Measurements from ENCODE around the gene CLIP2.
"Not testable (repeated sequence)": the region's sequence is repeated elsewhere in the genome, so short reads cannot be mapped to it uniquely, and the experiment has no call there.

Gene CLIP2

GRCh38 chr7:74300926-74301325 lies 11.7 kb downstream of the CLIP2 start:
- DNase-seq = no peak

GRCh38 chr7:74302745-74303221 lies 13.6 kb downstream of the CLIP2 start:
- no peak for DNase-seq

GRCh38 chr7:74304550-74304949 lies 15.3 kb downstream of the CLIP2 start:
- no peak for DNase-seq

GRCh38 chr7:74306004-74306729 lies 17.0 kb downstream of the CLIP2 start:
- DNase-seq = no peak

GRCh38 chr7:74306730-74307469 lies 17.7 kb downstream of the CLIP2 start:
- no peak for DNase-seq

- DNase-seq = no peak
These were observed 18.7 kb downstream of the CLIP2 start for GRCh38 chr7:74307738-74308505.

GRCh38 chr7:74309181-74309580 lies 20.0 kb downstream of the CLIP2 start:
- no peak for DNase-seq

GRCh38 chr7:74311305-74311744 lies 22.1 kb downstream of the CLIP2 start:
- DNase-seq = no peak

- DNase-seq = no peak
These were observed 23.3 kb downstream of the CLIP2 start for GRCh38 chr7:74312418-74313028.

GRCh38 chr7:74315891-74316290 lies 26.7 kb downstream of the CLIP2 start:
- DNase-seq = not testable (repeated sequence)

- DNase-seq = no peak
These were observed 28.1 kb downstream of the CLIP2 start for GRCh38 chr7:74317146-74317782.

GRCh38 chr7:74318043-74318442 lies 28.8 kb downstream of the CLIP2 start:
- no peak for DNase-seq

GRCh38 chr7:74320645-74321221 lies 31.5 kb downstream of the CLIP2 start:
- no peak for DNase-seq

GRCh38 chr7:74322892-74323291 lies 33.7 kb downstream of the CLIP2 start:
- not testable (repeated sequence) for DNase-seq

- DNase-seq = no peak
These were observed 35.5 kb downstream of the CLIP2 start for GRCh38 chr7:74324531-74325209.

- no peak for DNase-seq
These were observed 36.0 kb downstream of the CLIP2 start for GRCh38 chr7:74325210-74325565.

GRCh38 chr7:74329225-74329624 lies 40.0 kb downstream of the CLIP2 start:
- DNase-seq = no peak

GRCh38 chr7:74332373-74333176 lies 43.4 kb downstream of the CLIP2 start:
- DNase-seq = no peak

- DNase-seq = no peak
These were observed 44.8 kb downstream of the CLIP2 start for GRCh38 chr7:74334030-74334429.

GRCh38 chr7:74337926-74338325 lies 48.7 kb downstream of the CLIP2 start:
- no peak for DNase-seq

Data from activated gamma-delta T cell (primary cell).